HG03139 (cell line): ENCODE data around the gene SIRT5.

Experiments used
- ATAC-seq: cut with Tn5 transposase; IDR thresholded peaks from one replicate; pipeline ENCODE4 v1.9.1; 2021; ENCODE audit not compliant: unreplicated experiment

SIRT5 gene

DNA sequence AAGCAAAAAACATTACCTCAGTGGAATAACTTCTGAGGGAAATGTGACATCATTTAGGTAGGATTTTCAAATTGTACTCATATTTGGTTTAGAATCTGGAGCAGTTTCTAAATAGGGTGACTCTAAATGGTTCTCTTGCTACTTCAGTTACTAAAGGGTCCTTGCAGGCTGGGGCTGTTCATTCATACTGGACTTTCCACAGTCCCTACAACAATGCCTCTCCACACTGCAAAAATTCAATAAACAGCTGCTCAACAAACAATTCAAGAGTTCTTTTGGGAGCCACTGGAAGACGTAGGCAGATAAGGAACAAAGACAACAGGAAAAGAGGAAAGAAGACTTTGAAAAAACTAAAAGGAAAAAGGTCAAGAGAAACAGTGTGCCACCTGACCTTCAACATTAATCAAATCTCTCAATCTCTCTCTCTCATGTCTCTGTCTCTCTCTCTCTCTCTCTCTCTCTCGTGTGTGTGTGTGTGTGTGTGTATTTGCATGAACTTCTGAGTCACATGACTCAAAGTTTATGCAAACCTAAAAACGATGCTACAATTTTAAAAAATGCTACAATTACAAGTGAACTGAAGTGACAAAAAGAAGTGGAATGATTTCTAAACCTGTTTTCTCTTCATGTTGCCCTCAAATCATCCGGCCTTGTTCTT is 55.2 kb downstream of the SIRT5 start:
- ATAC-seq, result no peak

GRCh38 chr6:13630499-13630898 is 56.1 kb downstream of the SIRT5 start:
- ATAC-seq, result no peak

GRCh38 chr6:13633343-13633742 is 58.9 kb downstream of the SIRT5 start:
- no peak for ATAC-seq

GRCh38 chr6:13635948-13636658 is 61.7 kb downstream of the SIRT5 start:
- ATAC-seq, result no peak

- no peak for ATAC-seq
Observed at GRCh38 chr6:13638014-13638413, 63.6 kb downstream of the SIRT5 start.

GRCh38 chr6:13638626-13639025 is 64.2 kb downstream of the SIRT5 start:
- ATAC-seq, result no peak

- ATAC-seq, result no peak
Observed at GRCh38 chr6:13641315-13641714, 66.9 kb downstream of the SIRT5 start.

GRCh38 chr6:13643125-13643524 is 68.7 kb downstream of the SIRT5 start:
- ATAC-seq, result no peak

DNA sequence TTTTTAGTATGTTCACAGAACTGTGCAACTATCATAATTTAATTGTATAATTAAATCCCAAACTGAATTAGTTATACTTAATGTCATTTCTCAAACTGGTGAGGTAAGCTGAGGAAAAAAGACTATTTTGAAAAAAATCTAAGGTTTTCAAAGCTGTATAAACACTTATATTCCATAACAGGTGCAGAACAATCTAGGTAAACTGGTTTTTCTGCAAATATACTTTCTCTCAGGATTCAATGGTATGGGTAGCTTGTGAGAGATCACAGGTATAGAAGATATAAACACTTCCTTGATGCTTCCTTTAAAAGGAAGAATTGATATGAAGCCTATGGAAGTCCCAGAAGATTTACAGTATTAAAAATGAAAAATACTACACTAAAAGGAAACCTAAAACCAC is 74.4 kb downstream of the SIRT5 start:
- ATAC-seq, result no peak

DNA sequence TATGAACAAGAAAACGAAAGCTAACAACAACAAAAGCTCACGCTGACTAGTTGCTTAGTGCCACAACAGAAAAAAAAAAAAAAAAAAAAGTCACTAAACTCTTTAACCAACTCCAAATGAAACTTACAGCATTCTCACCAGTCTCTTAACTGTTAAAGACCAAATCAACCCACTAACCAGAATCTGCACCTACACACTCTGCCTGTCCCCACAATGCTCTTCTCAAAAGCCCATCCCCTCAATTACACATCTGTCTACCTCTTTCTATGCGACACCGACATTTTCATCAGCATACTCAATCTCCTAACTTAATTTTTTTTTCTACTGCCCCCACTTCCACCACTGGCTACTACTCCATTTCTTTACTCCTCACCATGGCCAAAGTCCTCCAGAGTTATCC is 75.0 kb downstream of the SIRT5 start:
- ATAC-seq, result no peak

GRCh38 chr6:13653296-13653695 is 78.9 kb downstream of the SIRT5 start:
- no peak for ATAC-seq

DNA sequence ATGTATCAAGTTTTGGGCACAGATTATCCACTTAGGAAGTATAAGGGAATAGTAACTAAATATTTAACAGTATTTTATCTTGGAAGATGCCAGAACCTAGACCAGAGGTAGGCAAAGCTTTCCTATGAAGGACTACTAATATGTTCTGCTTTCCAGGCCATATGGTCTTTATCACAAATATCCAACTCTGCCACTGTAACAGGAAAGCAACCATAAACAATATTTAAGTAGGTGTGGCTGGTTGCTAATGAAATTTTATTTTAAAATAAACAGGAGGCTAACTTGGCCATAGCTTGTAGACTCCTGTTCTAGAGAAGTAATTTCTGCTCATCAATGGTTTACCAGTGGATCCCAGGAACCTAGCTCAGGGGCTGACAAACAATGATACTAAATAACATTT is 80.1 kb downstream of the SIRT5 start:
- ATAC-seq, result no peak

DNA sequence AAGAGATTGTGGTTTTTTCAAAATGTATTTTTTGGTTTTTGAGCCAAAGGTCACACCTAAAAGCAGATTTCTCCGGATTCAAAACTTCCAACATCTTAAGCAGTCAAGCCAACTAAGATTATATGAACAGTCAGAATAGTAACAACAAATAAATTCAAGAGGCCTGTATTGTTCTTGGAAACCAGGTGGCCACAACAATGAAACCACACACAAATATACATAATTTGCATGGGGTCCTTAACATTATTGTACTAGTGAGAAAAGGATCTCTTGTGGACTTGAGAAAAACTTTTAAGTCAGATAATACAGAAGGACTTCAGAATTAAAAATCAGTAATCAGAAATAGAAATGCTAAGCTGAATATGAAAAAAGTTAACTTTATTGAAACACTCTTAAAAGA is 81.3 kb downstream of the SIRT5 start:
- no peak for ATAC-seq

- no peak for ATAC-seq
Observed at GRCh38 chr6:13660273-13660672, 85.9 kb downstream of the SIRT5 start.

GRCh38 chr6:13660893-13661292 is 86.5 kb downstream of the SIRT5 start:
- ATAC-seq, result no peak

DNA sequence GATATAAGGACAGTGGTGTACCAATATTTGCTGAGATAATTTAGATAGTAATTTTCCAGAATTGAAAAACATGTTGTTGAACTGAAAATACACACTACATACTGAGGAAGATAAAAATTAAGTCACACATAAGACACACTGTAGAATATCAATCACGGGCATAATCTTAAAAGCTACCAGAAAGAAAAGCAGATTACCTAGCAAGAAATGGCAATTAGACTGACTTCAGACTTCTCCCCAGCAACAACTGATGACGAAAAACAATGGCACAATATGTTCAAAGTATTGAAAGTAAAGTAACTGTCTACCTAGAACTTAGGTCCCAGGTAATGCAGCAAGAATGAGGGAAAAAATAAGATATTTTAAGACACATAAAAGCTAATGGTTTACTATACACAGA is 87.2 kb downstream of the SIRT5 start:
- ATAC-seq, result no peak

DNA sequence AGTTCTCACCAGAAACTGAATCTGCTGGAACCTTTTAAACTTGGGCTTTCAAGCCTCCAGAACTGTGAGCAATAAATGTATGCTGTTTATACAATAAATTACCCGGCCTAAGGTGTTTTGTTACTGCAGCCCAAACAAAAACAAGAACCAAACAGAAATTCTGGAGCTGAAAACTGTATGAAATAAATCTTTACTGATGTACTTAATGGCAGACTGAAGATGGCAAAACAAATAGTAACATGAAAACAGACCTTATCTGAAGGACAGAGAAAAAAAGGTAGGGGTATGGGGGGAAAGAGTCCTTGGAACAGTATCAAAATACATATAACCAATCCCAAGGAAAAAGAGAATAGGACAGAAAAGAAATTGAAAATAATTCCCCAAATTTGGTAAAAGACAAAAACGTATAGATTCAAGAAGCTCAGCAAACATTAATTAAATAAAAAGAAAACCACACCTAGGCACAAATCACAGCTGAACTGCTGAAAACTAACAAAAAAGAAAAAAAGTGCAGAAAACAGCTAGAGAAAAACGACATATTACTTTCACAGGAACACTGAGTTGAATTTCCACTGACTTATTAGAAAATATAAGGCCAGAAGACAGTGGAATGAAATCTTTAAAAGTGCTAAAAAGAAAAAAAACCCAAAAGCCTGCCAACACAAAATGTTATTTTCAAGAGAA is 88.4 kb downstream of the SIRT5 start:
- no peak for ATAC-seq

GRCh38 chr6:13663986-13664385 is 89.6 kb downstream of the SIRT5 start:
- no peak for ATAC-seq
